ENCODE measurements around the gene TUFT1.

Gene TUFT1

DNA sequence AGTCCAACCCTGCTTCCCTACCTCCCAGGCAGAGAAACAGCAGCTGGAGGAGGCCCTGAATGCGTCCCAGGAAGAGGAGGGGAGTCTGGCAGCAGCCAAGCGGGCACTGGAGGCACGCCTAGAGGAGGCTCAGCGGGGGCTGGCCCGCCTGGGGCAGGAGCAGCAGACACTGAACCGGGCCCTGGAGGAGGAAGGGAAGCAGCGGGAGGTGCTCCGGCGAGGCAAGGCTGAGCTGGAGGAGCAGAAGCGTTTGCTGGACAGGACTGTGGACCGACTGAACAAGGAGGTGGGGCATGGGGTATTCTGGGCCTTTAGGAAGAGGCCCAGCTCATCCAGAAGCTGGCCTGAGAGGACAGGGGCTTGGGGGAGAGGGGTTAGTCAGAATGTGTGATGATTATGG is 9.6 kb upstream of the TUFT1 start:
- H3K27ac ChIP-seq: no peak overlapping the region
- no peak for TF ChIP-seq ZFX (IDR thresholded peaks at IDR 0.05)
- TF ChIP-seq, protein P1, sequence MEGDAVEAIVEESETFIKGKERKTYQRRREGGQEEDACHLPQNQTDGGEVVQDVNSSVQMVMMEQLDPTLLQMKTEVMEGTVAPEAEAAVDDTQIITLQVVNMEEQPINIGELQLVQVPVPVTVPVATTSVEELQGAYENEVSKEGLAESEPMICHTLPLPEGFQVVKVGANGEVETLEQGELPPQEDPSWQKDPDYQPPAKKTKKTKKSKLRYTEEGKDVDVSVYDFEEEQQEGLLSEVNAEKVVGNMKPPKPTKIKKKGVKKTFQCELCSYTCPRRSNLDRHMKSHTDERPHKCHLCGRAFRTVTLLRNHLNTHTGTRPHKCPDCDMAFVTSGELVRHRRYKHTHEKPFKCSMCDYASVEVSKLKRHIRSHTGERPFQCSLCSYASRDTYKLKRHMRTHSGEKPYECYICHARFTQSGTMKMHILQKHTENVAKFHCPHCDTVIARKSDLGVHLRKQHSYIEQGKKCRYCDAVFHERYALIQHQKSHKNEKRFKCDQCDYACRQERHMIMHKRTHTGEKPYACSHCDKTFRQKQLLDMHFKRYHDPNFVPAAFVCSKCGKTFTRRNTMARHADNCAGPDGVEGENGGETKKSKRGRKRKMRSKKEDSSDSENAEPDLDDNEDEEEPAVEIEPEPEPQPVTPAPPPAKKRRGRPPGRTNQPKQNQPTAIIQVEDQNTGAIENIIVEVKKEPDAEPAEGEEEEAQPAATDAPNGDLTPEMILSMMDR (conservative IDR thresholded peaks at IDR 0.05): no peak

DNA sequence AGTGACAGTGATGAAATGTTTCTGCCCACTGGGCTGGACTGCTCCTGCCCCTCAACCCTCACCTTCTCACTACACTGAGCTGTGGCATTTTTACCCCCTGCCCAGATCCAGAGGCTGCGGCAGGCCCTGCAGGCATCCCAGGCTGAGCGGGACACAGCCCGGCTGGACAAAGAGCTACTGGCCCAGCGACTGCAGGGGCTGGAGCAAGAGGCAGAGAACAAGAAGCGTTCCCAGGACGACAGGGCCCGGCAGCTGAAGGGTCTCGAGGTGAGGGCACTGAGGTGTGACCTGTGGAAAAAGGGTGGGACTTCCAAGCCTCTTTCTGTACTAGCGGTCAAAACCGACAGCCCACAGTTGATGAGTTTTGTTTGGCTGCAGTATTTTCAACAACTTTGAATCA is 6.2 kb upstream of the TUFT1 start:
- H3K27ac ChIP-seq: no peak overlapping the region
- TF ChIP-seq ZFX (IDR thresholded peaks at IDR 0.05): no peak
- TF ChIP-seq, protein P1 (conservative IDR thresholded peaks at IDR 0.05): no peak

DNA sequence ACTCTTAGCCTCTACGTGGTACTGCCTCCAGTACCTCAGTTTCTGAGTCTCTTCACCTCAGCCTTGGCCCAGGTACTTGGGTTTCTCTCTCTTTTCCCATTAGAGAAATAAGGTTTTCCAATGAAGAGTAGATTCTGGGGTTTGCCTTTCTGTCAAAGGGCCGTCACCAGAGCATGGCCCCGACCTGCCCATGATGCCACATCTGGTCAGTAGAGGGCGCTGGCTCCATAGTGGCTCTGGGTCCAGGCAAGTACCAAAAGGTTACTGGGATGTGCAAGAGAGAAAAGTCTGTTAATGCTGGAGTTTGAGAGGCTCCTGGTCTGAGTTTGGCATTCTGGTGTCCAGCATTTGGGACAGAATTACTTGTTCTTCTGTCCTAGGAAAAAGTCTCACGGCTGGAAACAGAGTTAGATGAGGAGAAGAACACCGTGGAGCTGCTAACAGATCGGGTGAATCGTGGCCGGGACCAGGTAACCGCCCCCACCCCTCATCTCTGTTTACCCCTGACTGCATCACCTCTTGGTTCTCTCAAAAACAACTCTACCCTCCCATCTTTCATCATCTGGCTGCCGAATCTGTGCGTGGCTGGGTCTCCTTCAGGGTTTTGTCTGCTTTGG is 5.3 kb upstream of the TUFT1 start:
- no peak for TF ChIP-seq ZFX (IDR thresholded peaks at IDR 0.05)
- TF ChIP-seq, protein P1 (conservative IDR thresholded peaks at IDR 0.05): peak; percentile 96
- H3K27ac ChIP-seq: no peak overlapping the region

DNA sequence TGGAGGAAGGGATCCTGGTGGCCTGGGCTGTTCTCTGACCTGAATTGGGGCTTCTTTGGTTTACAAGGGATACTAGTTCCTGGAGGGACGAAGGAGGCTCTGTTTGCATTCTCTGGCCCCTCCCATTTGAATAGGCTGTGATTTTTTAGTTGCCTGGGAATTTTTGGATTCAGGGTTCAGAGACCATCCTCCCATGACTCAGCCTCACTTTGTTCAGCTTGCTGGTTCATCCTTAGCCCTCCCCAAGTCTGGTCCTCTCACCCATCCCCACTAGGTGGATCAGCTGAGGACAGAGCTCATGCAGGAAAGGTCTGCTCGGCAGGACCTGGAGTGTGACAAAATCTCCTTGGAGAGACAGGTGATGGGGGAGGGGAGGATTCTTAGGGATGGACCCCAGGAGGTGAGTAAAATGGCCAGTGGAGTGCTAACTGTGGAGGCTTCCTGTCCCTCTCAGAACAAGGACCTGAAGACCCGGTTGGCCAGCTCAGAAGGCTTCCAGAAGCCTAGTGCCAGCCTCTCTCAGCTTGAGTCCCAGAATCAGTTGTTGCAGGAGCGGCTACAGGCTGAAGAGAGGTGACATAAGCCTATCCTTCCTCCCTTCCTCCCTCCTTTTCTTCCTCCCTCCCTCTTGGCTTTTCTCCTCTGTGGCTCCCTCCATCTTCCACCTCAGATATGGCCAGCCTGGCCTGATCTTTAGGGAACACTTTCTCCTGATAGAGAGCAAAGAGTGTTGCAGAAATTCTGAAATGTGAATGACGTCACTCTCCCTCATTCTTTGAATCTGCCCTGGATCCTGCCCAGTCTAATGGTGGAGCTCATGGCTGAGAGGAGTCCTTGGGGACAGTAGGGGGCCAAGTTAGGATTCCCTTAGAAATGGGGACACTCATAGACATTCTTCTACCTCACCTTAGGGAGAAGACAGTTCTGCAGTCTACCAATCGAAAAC is 4.5 kb upstream of the TUFT1 start:
- TF ChIP-seq ZFX (IDR thresholded peaks at IDR 0.05): no peak
- H3K27ac ChIP-seq: no peak overlapping the region

DNA sequence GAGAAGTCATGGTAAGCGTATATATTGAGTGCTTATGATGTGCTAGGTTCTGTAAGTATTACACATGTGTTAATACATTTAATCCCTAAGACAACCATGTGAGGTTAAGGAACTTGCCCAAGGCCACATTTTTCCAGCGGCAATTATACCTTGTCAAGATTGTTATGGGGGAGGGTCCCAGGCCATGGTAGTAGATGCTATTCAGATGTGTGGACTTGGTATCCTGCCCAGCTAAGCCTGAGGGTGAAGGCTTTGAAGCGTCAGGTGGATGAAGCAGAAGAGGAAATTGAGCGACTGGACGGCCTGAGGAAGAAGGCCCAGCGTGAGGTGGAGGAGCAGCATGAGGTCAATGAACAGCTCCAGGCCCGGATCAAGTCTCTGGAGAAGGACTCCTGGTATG is 3.6 kb upstream of the TUFT1 start:
- no peak for TF ChIP-seq ZFX (IDR thresholded peaks at IDR 0.05)
- TF ChIP-seq, protein P1 (conservative IDR thresholded peaks at IDR 0.05): no peak
- no peak overlapping the region for H3K27ac ChIP-seq

DNA sequence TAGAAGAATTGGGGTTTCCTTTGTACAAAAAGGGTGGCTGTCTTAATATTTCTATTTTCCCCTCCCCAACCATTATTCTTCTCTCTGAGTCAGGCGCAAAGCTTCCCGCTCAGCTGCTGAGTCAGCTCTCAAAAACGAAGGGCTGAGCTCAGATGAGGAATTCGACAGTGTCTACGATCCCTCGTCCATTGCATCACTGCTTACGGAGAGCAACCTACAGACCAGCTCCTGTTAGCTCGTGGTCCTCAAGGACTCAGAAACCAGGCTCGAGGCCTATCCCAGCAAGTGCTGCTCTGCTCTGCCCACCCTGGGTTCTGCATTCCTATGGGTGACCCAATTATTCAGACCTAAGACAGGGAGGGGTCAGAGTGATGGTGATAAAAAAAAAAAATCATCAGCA is 3.0 kb upstream of the TUFT1 start:
- H3K27ac ChIP-seq: no peak overlapping the region
- TF ChIP-seq ZFX (IDR thresholded peaks at IDR 0.05): no peak
- TF ChIP-seq, protein P1 (conservative IDR thresholded peaks at IDR 0.05): no peak

DNA sequence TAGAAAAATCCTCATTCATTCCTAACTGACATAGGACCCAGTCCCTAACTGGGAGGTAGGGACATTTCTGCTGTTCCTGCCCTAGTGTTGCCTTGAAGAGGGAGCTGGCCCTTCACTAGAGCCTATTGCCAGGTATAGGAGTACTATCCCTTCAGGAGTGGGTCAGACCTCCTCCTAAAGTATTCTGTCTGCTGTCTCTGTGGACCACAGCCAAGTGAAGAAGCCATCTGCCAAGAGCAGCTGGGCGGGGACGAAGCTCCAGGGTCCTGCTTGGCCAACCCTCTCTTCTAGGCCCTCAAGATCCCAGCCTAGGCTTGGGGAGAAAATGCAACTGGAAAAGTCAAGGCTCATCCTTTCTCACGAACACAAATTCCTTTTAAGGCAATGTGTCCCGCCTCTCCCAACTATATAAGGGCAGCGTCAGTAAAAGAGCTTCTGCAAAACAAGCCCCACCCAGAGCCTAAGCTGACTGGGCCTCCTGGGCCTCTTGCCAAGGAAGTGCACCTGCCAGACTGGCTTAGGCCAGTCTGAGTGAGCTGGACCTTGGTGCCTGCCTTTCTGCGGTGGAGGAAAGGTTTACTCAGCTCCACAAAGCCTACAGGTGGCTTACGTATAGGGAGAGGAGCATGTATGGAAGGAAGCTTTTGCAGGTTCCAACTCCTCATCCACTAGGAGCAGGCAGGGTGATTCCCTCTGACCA is 638 bp upstream of the TUFT1 start:
- H3K27ac ChIP-seq: peak overlapping the region; percentile 83
- no peak for TF ChIP-seq ZFX (IDR thresholded peaks at IDR 0.05)
- TF ChIP-seq, protein P1 (conservative IDR thresholded peaks at IDR 0.05): no peak
